Thyroid gland (tissue), 4 donors: ENCODE data around the gene SNCAIP. TPM values are rescaled to one million over a fixed set of nuclear protein-coding genes. Genes with fewer than 3 reads are reported as not detected.
"Not testable (repeated sequence)": the region's sequence is repeated elsewhere in the genome, so short reads cannot be mapped to it uniquely, and the experiment has no call there.

ENCODE experiments used
- DNase-seq, 2 donors: peaks; one replicate each; pipeline ENCODE4 v3.0.0-alpha.2; 2019
- H3K27ac ChIP-seq, 3 donors: fragments of 200-600 bp; sonication (generic); 1 replicate in 2 of 3; 2 replicates in 1 of 3; pipeline ENCODE4 v1.5.1; 2016 to 2019; ENCODE audit warnings: mild to moderate bottlenecking in 1 of 3, moderate library complexity in 1 of 3
- H3K27me3 ChIP-seq: fragments of 200-600 bp; sonication (generic); one replicate; pipeline ENCODE4 v1.5.1; 2019
- H3K36me3 ChIP-seq, 2 donors: fragments of 200-600 bp; sonication (generic); one replicate each; pipeline ENCODE4 v1.5.1; 2016 to 2019
- H3K4me1 ChIP-seq, 2 donors: fragments of 200-600 bp; sonication (generic); one replicate each; pipeline ENCODE4 v1.5.1; 2017 to 2019
- H3K4me3 ChIP-seq, 3 donors: fragments of 200-600 bp; sonication (generic); replicated peaks in 1 of 3; 1 replicate in 2 of 3; 2 replicates in 1 of 3; pipeline ENCODE4 v1.5.1; 2016; ENCODE audit warnings: mild to moderate bottlenecking in 1 of 3
- H3K9me3 ChIP-seq: fragments of 200-600 bp; sonication (generic); one replicate; pipeline ENCODE4 v1.5.1; 2017
- CTCF ChIP-seq, 6 experiments: fragments of 200-600 bp in 3 of 6; fragments of 450-650 bp in 3 of 6; sonication (generic) in 3 of 6; IDR thresholded peaks; one replicate each; pipeline ENCODE4 v1.5.1; 2016 to 2019; ENCODE audit warnings: antibody characterized with exemption in 6 of 6, mild to moderate bottlenecking in 2 of 6, inconsistent platforms in 1 of 6, moderate library complexity in 1 of 6
- POLR2A ChIP-seq, 2 donors: fragments of 450-650 bp; IDR thresholded peaks; one replicate each; pipeline ENCODE4 v1.6.1; 2017; ENCODE audit warnings: antibody characterized with exemption in 2 of 2, mild to moderate bottlenecking in 2 of 2, moderate library complexity in 1 of 2
- WGBS, 2 donors: methylation state at CpG; one replicate each; pipeline ENCODE4 v1.1.5; 2017; 5-methylcytosine and 5-hydroxymethylcytosine counted together
- intact Hi-C: fragments of 100-400 bp; cut with DNase I; formaldehyde crosslinking; loops from one replicate; pipeline ENCODE4 v1.15.1; 2023
- total RNA-seq, 4 donors: library from RNA; depleted of rRNA; stranded (reverse); fragments of >200 nt; gene quantifications; one replicate each; pipeline ENCODE4 v1.2.3, GENCODE V29; 2016

The SNCAIP gene
- total RNA-seq, 4 donors from 2014 or later: 4.0 to 12.8 (median 9.8) TPM

GRCh38 chr5:122478741-122479442, 166.9 kb downstream of the SNCAIP start:
- intact Hi-C loops: no loop called here
- H3K4me3 ChIP-seq: no peak overlapping the region

GRCh38 chr5:122480146-122480545, 168.1 kb downstream of the SNCAIP start:
- no peaks in the 10 kb centered on the region for H3K4me1 ChIP-seq
- 77 to 92% methylated on average over 1 of the region's 1 CpG for WGBS, 2 donors

More at GRCh38 chr5:122478741-122479442, 166.9 kb downstream of the SNCAIP start:
- WGBS, 2 donors: 95 to 98% methylated on average over 3 of the region's 3 CpGs
- TF ChIP-seq CTCF (IDR thresholded peaks at IDR 0.05) (no peak), POLR2A (IDR thresholded peaks at IDR 0.05) (no peak)
- Histone ChIP-seq H3K27ac (no peak overlapping the region), H3K27me3 (no peaks in the 10 kb centered on the region), H3K36me3 (no peaks in the 10 kb centered on the region), H3K4me1 (no peaks in the 10 kb centered on the region), H3K9me3 (no peaks in the 10 kb centered on the region)
- no peak for DNase-seq

GRCh38 chr5:122484103-122484502, 172.1 kb downstream of the SNCAIP start:
- TF ChIP-seq CTCF (IDR thresholded peaks at IDR 0.05) (no peak), POLR2A (IDR thresholded peaks at IDR 0.05) (no peak)
- H3K27me3 ChIP-seq: no peaks in the 10 kb centered on the region
- 92 to 93% methylated on average over 3 of the region's 3 CpGs for WGBS, 2 donors
- intact Hi-C loops: no loop called here
- H3K27ac ChIP-seq: no peak overlapping the region
- no peak for DNase-seq
- H3K4me1 ChIP-seq: no peaks in the 10 kb centered on the region
- no peaks in the 10 kb centered on the region for H3K36me3 ChIP-seq
- no peak overlapping the region for H3K4me3 ChIP-seq
- H3K9me3 ChIP-seq: no peaks in the 10 kb centered on the region

More at GRCh38 chr5:122480146-122480545, 168.1 kb downstream of the SNCAIP start:
- Histone ChIP-seq H3K9me3 (no peaks in the 10 kb centered on the region), H3K27me3 (no peaks in the 10 kb centered on the region), H3K36me3 (no peaks in the 10 kb centered on the region), H3K4me3 (no peak overlapping the region), H3K27ac (no peak overlapping the region)
- TF ChIP-seq CTCF (IDR thresholded peaks at IDR 0.05): no peak
- no peak for TF ChIP-seq POLR2A (IDR thresholded peaks at IDR 0.05)
- no peak for DNase-seq
- intact Hi-C loops: no loop called here

GRCh38 chr5:122485226-122485625, 173.2 kb downstream of the SNCAIP start:
- 96 to 99% methylated on average over 2 of the region's 2 CpGs for WGBS, 2 donors
- intact Hi-C loops: no loop called here

GRCh38 chr5:122486616-122487015, 174.6 kb downstream of the SNCAIP start:
- H3K27ac ChIP-seq, intact Hi-C loops, H3K4me1 ChIP-seq, H3K4me3 ChIP-seq, DNase-seq, H3K9me3 ChIP-seq, H3K27me3 ChIP-seq, H3K36me3 ChIP-seq: not testable (repeated sequence)
- 88 to 93% methylated on average over 6 of the region's 6 CpGs for WGBS, 2 donors

More at GRCh38 chr5:122485226-122485625, 173.2 kb downstream of the SNCAIP start:
- Histone ChIP-seq H3K36me3 (no peaks in the 10 kb centered on the region), H3K9me3 (no peaks in the 10 kb centered on the region), H3K27me3 (no peaks in the 10 kb centered on the region), H3K4me1 (no peaks in the 10 kb centered on the region), H3K4me3 (no peak overlapping the region), H3K27ac (no peak overlapping the region)
- DNase-seq: no peak
- TF ChIP-seq CTCF (IDR thresholded peaks at IDR 0.05) (no peak), POLR2A (IDR thresholded peaks at IDR 0.05) (no peak)
